HG03159 (cell line): ENCODE measurements around the gene RAP1GDS1.
"Not testable (repeated sequence)": the region's sequence is repeated elsewhere in the genome, so short reads cannot be mapped to it uniquely, and the experiment has no call there.

Experiments
- ATAC-seq: cut with Tn5 transposase; IDR thresholded peaks from one replicate; pipeline ENCODE4 v1.9.1; 2021; ENCODE audit warnings: mild to moderate bottlenecking, moderate library complexity; ENCODE audit not compliant: unreplicated experiment

RAP1GDS1 gene

GRCh38 chr4:98476891-98477290 lies 215.7 kb downstream of the RAP1GDS1 start:
- ATAC-seq: no peak

GRCh38 chr4:98479590-98479989 lies 218.4 kb downstream of the RAP1GDS1 start:
- not testable (repeated sequence) for ATAC-seq

GRCh38 chr4:98480535-98480934 lies 219.4 kb downstream of the RAP1GDS1 start:
- no peak for ATAC-seq

- ATAC-seq: no peak
These were observed 220.0 kb downstream of the RAP1GDS1 start for GRCh38 chr4:98481167-98481566.

GRCh38 chr4:98482503-98482846 lies 221.3 kb downstream of the RAP1GDS1 start:
- ATAC-seq: peak; percentile 24

GRCh38 chr4:98482847-98483806 lies 221.9 kb downstream of the RAP1GDS1 start:
- peak; percentile 91 for ATAC-seq

GRCh38 chr4:98484031-98484430 lies 222.8 kb downstream of the RAP1GDS1 start:
- ATAC-seq: no peak

GRCh38 chr4:98485816-98486345 lies 224.7 kb downstream of the RAP1GDS1 start:
- ATAC-seq: no peak

- no peak for ATAC-seq
These were observed 229.1 kb downstream of the RAP1GDS1 start for GRCh38 chr4:98490251-98490650.

- no peak for ATAC-seq
These were observed 230.8 kb downstream of the RAP1GDS1 start for GRCh38 chr4:98491899-98492559.

GRCh38 chr4:98493296-98493695 lies 232.1 kb downstream of the RAP1GDS1 start:
- ATAC-seq: peak; percentile 84
